ENCODE results near the gene CPHXL2.
A peak's percentile ranks its signal among the peaks of the same experiment; 100 is the strongest.

CPHXL2 gene

GRCh38 chr16:75626806-75627205 lies 50.0 kb downstream of the CPHXL2 start:
- peaks cover 70% of the 10 kb centered on the region for H3K36me3 ChIP-seq
- H3K4me3 ChIP-seq (ENCODE audit: low read depth, low read length): no peak overlapping the region
- H3K27ac ChIP-seq: no peak overlapping the region
- H3K9me3 ChIP-seq (ENCODE audit: severe bottlenecking): no peaks in the 10 kb centered on the region
- H3K27me3 ChIP-seq (ENCODE audit: insufficient read depth, low read depth, severe bottlenecking): no peaks in the 10 kb centered on the region
- no peak for DNase-seq
- no peak for TF ChIP-seq CTCF (IDR thresholded peaks at IDR 0.05; ENCODE audit: low read depth, low read length)

GRCh38 chr16:75624921-75625334 lies 51.9 kb downstream of the CPHXL2 start:
- Histone ChIP-seq H3K27ac (no peak overlapping the region; the same call in 1 of the 2 replicates), H3K4me3 (ENCODE audit: low read depth, low read length) (no peak overlapping the region), H3K9me3 (ENCODE audit: severe bottlenecking) (no peaks in the 10 kb centered on the region), H3K27me3 (ENCODE audit: insufficient read depth, low read depth, severe bottlenecking) (no peaks in the 10 kb centered on the region), H3K36me3 (peaks cover 56% of the 10 kb centered on the region)
- no peak for DNase-seq
- TF ChIP-seq CTCF (IDR thresholded peaks at IDR 0.05; ENCODE audit: low read depth, low read length): no peak

- Histone ChIP-seq H3K27me3 (ENCODE audit: insufficient read depth, low read depth, severe bottlenecking) (no peaks in the 10 kb centered on the region), H3K36me3 (peaks cover 44% of the 10 kb centered on the region), H3K9me3 (ENCODE audit: severe bottlenecking) (no peaks in the 10 kb centered on the region), H3K4me3 (ENCODE audit: low read depth, low read length) (peak within 1 kb of the TSS; percentile 83), H3K27ac (peak within 1 kb of the TSS; percentile 86)
- DNase-seq: peak; percentile 97
- no peak for TF ChIP-seq CTCF (IDR thresholded peaks at IDR 0.05; ENCODE audit: low read depth, low read length)
Observed at GRCh38 chr16:75622761-75623605, 53.8 kb downstream of the CPHXL2 start, which contains the start of gene ADAT1. ADAT1 (minus strand) TSS chr16:75623281; CDS start chr16:75620799, 2,482 bp downstream.

- Histone ChIP-seq H3K4me3 (ENCODE audit: low read depth, low read length) (no peak overlapping the region), H3K27ac (no peak overlapping the region), H3K36me3 (peaks cover 37% of the 10 kb centered on the region), H3K27me3 (ENCODE audit: insufficient read depth, low read depth, severe bottlenecking) (no peaks in the 10 kb centered on the region), H3K9me3 (ENCODE audit: severe bottlenecking) (no peaks in the 10 kb centered on the region)
- no peak for DNase-seq
- TF ChIP-seq CTCF (IDR thresholded peaks at IDR 0.05; ENCODE audit: low read depth, low read length): peak; percentile 48
Observed at GRCh38 chr16:75621170-75621477, 55.7 kb downstream of the CPHXL2 start.

- H3K27ac ChIP-seq: no peak overlapping the region
- TF ChIP-seq CTCF (IDR thresholded peaks at IDR 0.05; ENCODE audit: low read depth, low read length): no peak
- H3K27me3 ChIP-seq (ENCODE audit: insufficient read depth, low read depth, severe bottlenecking): no peaks in the 10 kb centered on the region
- no peak for DNase-seq
- no peak overlapping the region for H3K4me3 ChIP-seq (ENCODE audit: low read depth, low read length)
- H3K36me3 ChIP-seq: peaks cover 34% of the 10 kb centered on the region
- H3K9me3 ChIP-seq (ENCODE audit: severe bottlenecking): no peaks in the 10 kb centered on the region
Observed at GRCh38 chr16:75620326-75621169, 56.3 kb downstream of the CPHXL2 start.
